Brain microvascular endothelial cell (primary cell): Measurements from ENCODE around the gene DHCR7.

ENCODE experiments used
- DNase-seq: peaks from one replicate; pipeline ENCODE4 v3.0.0-alpha.2; 2020
- H3K27ac ChIP-seq: fragments of 250-450 bp; sonication (Bioruptor Pico); 2 replicates; pipeline ENCODE4 v1.5.1; 2020; ENCODE audit warnings: mild to moderate bottlenecking, moderate library complexity
- H3K27me3 ChIP-seq: fragments of 250-450 bp; sonication (Bioruptor Pico); replicated peaks from 2 replicates; pipeline ENCODE4 v1.5.1; 2020; ENCODE audit warnings: mild to moderate bottlenecking
- H3K36me3 ChIP-seq: fragments of 250-450 bp; sonication (Bioruptor Pico); replicated peaks from 2 replicates; pipeline ENCODE4 v1.5.1; 2020; ENCODE audit warnings: mild to moderate bottlenecking
- H3K4me3 ChIP-seq: 2 replicates; pipeline ENCODE4 v1.5.1; 2011; ENCODE audit warnings: low read depth, mild to moderate bottlenecking, control low read depth, low read length, moderate library complexity
- in situ Hi-C: cut with HindIII; loops from 2 replicates; pipeline ENCODE4 v1.10.0; 2017; ENCODE audit warnings: low sequenced_read_pairs, low pct_ligation_motif_present
- TF ChIP-seq, protein P1 (sequence below): IDR thresholded peaks from 2 replicates; pipeline ENCODE4 v1.5.1; 2011; ENCODE audit warnings: low read depth, mild to moderate bottlenecking, moderate library complexity, low read length, control low read depth, inconsistent platforms; ENCODE audit errors: missing control alignments

DHCR7 gene

DNA sequence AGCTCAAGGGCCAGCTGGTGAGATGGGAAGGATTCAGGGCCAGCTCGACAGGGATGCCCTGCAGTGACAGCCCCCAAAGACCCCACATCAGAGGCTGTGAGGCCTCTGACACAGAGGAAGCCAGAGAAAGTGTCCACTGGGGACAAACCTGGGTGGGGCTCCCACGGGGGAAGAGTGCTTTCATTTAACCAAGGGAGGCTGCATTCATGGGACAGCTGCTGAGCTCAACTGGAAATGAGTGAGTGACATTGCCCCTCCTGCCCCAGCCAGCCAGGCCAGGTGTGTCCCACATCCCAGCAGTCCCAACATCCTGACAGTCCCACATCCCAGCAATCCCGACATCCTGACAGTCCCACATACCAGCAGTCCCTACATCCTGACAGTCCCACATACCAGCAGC, 61.0 kb downstream of the DHCR7 start:
- Histone ChIP-seq H3K27me3 (no peaks in the 10 kb centered on the region), H3K36me3 (no peaks in the 10 kb centered on the region), H3K4me3 (no peak overlapping the region), H3K27ac (no peak overlapping the region)
- in situ Hi-C loops = no loop called here
- TF ChIP-seq, protein P1, sequence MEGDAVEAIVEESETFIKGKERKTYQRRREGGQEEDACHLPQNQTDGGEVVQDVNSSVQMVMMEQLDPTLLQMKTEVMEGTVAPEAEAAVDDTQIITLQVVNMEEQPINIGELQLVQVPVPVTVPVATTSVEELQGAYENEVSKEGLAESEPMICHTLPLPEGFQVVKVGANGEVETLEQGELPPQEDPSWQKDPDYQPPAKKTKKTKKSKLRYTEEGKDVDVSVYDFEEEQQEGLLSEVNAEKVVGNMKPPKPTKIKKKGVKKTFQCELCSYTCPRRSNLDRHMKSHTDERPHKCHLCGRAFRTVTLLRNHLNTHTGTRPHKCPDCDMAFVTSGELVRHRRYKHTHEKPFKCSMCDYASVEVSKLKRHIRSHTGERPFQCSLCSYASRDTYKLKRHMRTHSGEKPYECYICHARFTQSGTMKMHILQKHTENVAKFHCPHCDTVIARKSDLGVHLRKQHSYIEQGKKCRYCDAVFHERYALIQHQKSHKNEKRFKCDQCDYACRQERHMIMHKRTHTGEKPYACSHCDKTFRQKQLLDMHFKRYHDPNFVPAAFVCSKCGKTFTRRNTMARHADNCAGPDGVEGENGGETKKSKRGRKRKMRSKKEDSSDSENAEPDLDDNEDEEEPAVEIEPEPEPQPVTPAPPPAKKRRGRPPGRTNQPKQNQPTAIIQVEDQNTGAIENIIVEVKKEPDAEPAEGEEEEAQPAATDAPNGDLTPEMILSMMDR = no peak
- DNase-seq = no peak

GRCh38 chr11:71386202-71386601, 62.0 kb downstream of the DHCR7 start:
- DNase-seq = no peak
- TF ChIP-seq, protein P1 = no peak
- Histone ChIP-seq H3K36me3 (no peaks in the 10 kb centered on the region), H3K27me3 (no peaks in the 10 kb centered on the region), H3K27ac (no peak overlapping the region), H3K4me3 (no peak overlapping the region)
- in situ Hi-C loops = no loop called here

GRCh38 chr11:71385091-71385490, 63.1 kb downstream of the DHCR7 start:
- no peaks in the 10 kb centered on the region for H3K36me3 ChIP-seq
- TF ChIP-seq, protein P1 = no peak
- in situ Hi-C loops = no loop called here
- no peak for DNase-seq
- no peaks in the 10 kb centered on the region for H3K27me3 ChIP-seq
- no peak overlapping the region for H3K27ac ChIP-seq
- H3K4me3 ChIP-seq = no peak overlapping the region

DNA sequence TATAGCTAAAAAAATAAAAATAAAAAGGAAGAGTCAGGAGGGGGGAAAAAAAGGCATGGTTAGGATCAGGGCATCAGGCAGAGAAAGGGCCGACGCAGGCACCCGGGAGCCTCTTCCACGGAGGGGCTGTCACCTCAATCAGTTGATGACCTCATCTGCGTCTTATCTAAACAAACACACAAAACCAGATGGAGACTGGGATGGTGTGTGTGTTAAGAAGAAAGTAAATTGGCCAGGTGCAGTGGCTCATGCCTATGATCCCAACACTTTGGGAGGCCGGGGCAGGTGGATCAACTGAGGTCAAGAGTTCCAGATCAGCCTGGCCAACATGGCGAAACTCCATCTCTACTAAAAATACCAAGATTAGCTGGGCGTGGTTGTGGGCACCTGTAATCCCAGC, 63.6 kb downstream of the DHCR7 start:
- Histone ChIP-seq H3K27me3 (no peaks in the 10 kb centered on the region), H3K36me3 (no peaks in the 10 kb centered on the region), H3K4me3 (no peak overlapping the region), H3K27ac (no peak overlapping the region)
- in situ Hi-C loops = no loop called here
- TF ChIP-seq, protein P1 = no peak
- no peak for DNase-seq
